HG03139 (cell line): Measurements from ENCODE around the gene ZFP2.

Experiments
- ATAC-seq: cut with Tn5 transposase; IDR thresholded peaks from one replicate; pipeline ENCODE4 v1.9.1; 2021; ENCODE audit not compliant: unreplicated experiment

The ZFP2 gene

GRCh38 chr5:178965465-178966055 lies 69.8 kb downstream of the ZFP2 start:
- ATAC-seq: no peak

GRCh38 chr5:178981381-178981780 lies 85.7 kb downstream of the ZFP2 start:
- ATAC-seq: no peak
